PFSK-1 (cell line): Measurements from ENCODE around the gene ACOT7.

Experiments used
- POLR2AphosphoS5 ChIP-seq: IDR thresholded peaks from 2 replicates; pipeline ENCODE4 v1.6.1; 2012; ENCODE audit warnings: low read depth, mild to moderate bottlenecking, control low read depth, low read length, moderate library complexity
- SIN3A ChIP-seq: IDR thresholded peaks from 2 replicates; pipeline ENCODE4 v1.6.1; 2012; ENCODE audit warnings: mild to moderate bottlenecking, low read length, moderate library complexity, borderline replicate concordance; ENCODE audit not compliant: insufficient read depth
- TAF1 ChIP-seq: IDR thresholded peaks from 2 replicates; pipeline ENCODE4 v1.6.1; 2012; ENCODE audit warnings: low read length, control low read depth, borderline replicate concordance; ENCODE audit not compliant: insufficient read depth

GRCh38 chr1:6298940-6299465 lies 94.6 kb downstream of the ACOT7 start:
- TF ChIP-seq POLR2AphosphoS5 (no peak), TAF1 (no peak), SIN3A (no peak)
